NB4 (cell line): ENCODE data around the gene EMC10.

Experiments
- CTCF ChIP-seq: IDR thresholded peaks from one replicate; pipeline ENCODE4 v1.5.1; 2012; ENCODE audit warnings: low read depth, low read length
- MAX ChIP-seq: IDR thresholded peaks from 2 replicates; pipeline ENCODE4 v1.6.1; 2011; ENCODE audit warnings: low read depth, low read length
- MYC ChIP-seq: IDR thresholded peaks from 2 replicates; pipeline ENCODE4 v1.6.1; 2011; ENCODE audit warnings: low read depth, low read length
- POLR2A ChIP-seq: IDR thresholded peaks from 2 replicates; pipeline ENCODE4 v1.6.1; 2011; ENCODE audit warnings: mild to moderate bottlenecking; ENCODE audit not compliant: insufficient read length; ENCODE audit errors: extremely low read depth

- TF ChIP-seq CTCF, result no peak
- TF ChIP-seq POLR2A, result no peak
- no peak for TF ChIP-seq MAX
- TF ChIP-seq MYC, result no peak
Observed at GRCh38 chr19:50453243-50453642, 23.1 kb upstream of the EMC10 start.
